ENCODE results near the gene PPARGC1A. TPM values are rescaled to one million over a fixed set of nuclear protein-coding genes. Genes with fewer than 3 reads are reported as not detected.

The PPARGC1A gene
- total and polyA plus RNA-seq, 9 donors: 0.38 to 6.3 (median 2.2) TPM

DNA sequence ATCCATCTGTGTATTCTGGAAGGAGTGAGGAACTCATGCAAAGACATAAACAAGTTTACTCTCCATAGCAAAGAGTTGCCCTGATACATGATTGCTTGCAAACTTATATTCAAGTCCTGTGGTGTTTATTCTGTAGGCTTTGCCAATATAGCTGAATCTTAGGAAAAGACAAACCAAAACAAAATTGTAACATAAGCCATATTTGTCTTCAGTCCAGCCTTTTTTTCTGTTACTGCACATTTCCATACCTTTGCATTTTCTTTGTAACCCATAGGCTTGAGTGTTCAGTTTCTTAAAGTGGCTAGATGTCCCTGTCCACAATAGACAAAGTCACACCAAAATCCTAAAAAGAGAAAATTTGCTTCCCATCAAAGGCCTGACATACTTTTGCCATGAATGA is 120.4 kb downstream of the PPARGC1A start:
- Histone ChIP-seq H3K27ac (no peak overlapping the region), H3K4me1 (ENCODE audit: insufficient read depth) (no peaks in the 10 kb centered on the region), H3K36me3 (no peaks in the 10 kb centered on the region), H3K9me3 (no peaks in the 10 kb centered on the region), H3K27me3 (no peaks in the 10 kb centered on the region), H3K4me3 (no peak overlapping the region)
- no peak for DNase-seq
- TF ChIP-seq EP300 (IDR thresholded peaks at IDR 0.05) (no peak), POLR2A (IDR thresholded peaks at IDR 0.05) (no peak), CTCF (IDR thresholded peaks at IDR 0.05) (no peak)
- intact Hi-C loops (cut with DNase I): no loop called here

GRCh38 chr4:23768541-23768940 is 121.3 kb downstream of the PPARGC1A start:
- TF ChIP-seq POLR2A (IDR thresholded peaks at IDR 0.05): no peak
- no peak for TF ChIP-seq CTCF (IDR thresholded peaks at IDR 0.05)
- no peak for TF ChIP-seq EP300 (IDR thresholded peaks at IDR 0.05)
- Histone ChIP-seq H3K4me3 (no peak overlapping the region), H3K27ac (no peak overlapping the region), H3K4me1 (ENCODE audit: insufficient read depth) (no peaks in the 10 kb centered on the region), H3K27me3 (no peaks in the 10 kb centered on the region), H3K9me3 (no peaks in the 10 kb centered on the region), H3K36me3 (no peaks in the 10 kb centered on the region)
- DNase-seq: no peak
- WGBS, 3 donors: 48 to 71% (median 59%) methylated on average over 1 of the region's 1 CpG
- intact Hi-C loops (cut with DNase I): no loop called here

DNA sequence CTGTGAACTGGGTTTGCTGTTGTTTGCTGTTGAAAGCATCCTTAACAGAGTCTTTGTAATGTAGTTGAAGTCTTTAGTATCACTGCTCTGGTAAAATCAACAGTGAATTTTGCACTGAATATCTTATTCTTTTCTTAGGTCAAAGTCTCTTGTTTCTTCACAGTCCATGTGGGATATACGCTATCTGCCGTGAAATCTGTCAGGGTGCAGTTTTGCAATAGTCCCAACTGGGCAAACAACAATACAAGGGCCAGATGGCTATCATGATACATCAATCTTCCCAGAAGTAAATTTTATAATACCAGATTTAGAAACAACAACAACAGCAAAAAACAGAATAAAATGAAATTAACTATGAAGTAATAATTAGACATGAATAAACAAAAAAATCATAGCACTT is 123.5 kb downstream of the PPARGC1A start:
- no peak for DNase-seq
- 75 to 85% (median 82%) methylated on average over 2 of the region's 2 CpGs for WGBS, 3 donors
- no peaks in the 10 kb centered on the region for H3K36me3 ChIP-seq
- intact Hi-C loops (cut with DNase I): no loop called here
- no peaks in the 10 kb centered on the region for H3K4me1 ChIP-seq (ENCODE audit: insufficient read depth)
- no peak overlapping the region for H3K4me3 ChIP-seq
- TF ChIP-seq CTCF (IDR thresholded peaks at IDR 0.05) (no peak), EP300 (IDR thresholded peaks at IDR 0.05) (no peak), POLR2A (IDR thresholded peaks at IDR 0.05) (no peak)
- no peaks in the 10 kb centered on the region for H3K27me3 ChIP-seq
- H3K27ac ChIP-seq: no peak overlapping the region
- no peaks in the 10 kb centered on the region for H3K9me3 ChIP-seq

DNA sequence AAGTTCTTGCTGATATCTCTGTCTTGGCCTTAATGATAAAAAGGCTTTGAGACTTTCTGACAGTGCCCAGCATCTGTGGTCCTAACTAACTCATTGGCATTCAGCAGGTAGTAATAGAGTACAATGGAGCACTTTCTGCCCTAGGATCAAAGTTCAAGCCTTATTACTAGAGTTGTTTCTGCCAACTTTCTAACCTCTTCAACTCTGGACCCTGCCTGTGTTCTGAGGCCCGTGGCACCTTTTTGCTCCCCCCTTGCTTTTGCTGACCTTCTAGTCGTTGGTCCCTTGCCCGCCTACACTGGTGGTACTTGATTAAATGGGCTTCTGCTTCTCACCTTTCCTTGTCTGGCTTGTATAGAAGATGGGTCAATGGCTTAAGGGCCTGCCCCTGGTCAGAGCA is 126.3 kb downstream of the PPARGC1A start:
- DNase-seq: no peak
- Histone ChIP-seq H3K27ac (no peak overlapping the region), H3K36me3 (no peaks in the 10 kb centered on the region), H3K27me3 (no peaks in the 10 kb centered on the region), H3K4me1 (ENCODE audit: insufficient read depth) (no peaks in the 10 kb centered on the region), H3K4me3 (no peak overlapping the region), H3K9me3 (no peaks in the 10 kb centered on the region)
- WGBS, 3 donors: 50 to 74% (median 71%) methylated on average over 3 of the region's 3 CpGs
- intact Hi-C loops (cut with DNase I): no loop called here
- no peak for TF ChIP-seq POLR2A (IDR thresholded peaks at IDR 0.05)
- TF ChIP-seq EP300 (IDR thresholded peaks at IDR 0.05): no peak
- TF ChIP-seq CTCF (IDR thresholded peaks at IDR 0.05): no peak

DNA sequence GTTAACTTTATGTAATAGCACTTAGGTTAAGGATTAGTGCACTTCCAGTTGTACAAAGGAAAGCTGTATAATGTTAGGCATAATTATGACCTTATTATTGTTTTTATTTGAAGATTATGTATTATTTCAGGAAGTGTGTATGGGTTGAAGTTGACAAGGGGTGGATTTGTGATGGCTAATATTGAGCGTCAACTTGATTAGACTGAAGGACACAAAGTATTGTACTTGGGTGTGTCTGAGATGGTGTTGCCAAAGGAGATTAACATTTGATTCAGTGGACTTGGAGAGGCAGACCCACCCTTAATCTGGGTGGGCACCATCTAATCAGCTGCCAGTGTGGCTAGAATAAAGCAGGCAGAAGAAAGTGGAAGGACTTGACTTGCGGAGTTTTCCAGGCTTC is 127.3 kb downstream of the PPARGC1A start:
- TF ChIP-seq CTCF (IDR thresholded peaks at IDR 0.05): no peak
- TF ChIP-seq POLR2A (IDR thresholded peaks at IDR 0.05): no peak
- TF ChIP-seq EP300 (IDR thresholded peaks at IDR 0.05): no peak
- no peaks in the 10 kb centered on the region for H3K9me3 ChIP-seq
- no peak overlapping the region for H3K27ac ChIP-seq
- 90 to 91% (median 91%) methylated on average over 2 of the region's 2 CpGs for WGBS, 3 donors
- no peak for DNase-seq
- no peaks in the 10 kb centered on the region for H3K27me3 ChIP-seq
- intact Hi-C loops (cut with DNase I): no loop called here
- no peaks in the 10 kb centered on the region for H3K36me3 ChIP-seq
- H3K4me1 ChIP-seq (ENCODE audit: insufficient read depth): no peaks in the 10 kb centered on the region
- no peak overlapping the region for H3K4me3 ChIP-seq

Data from ovary (tissue), 9 donors.